Inflammatory macrophage treated with lipopolysaccharide for 4 hours (primary cell): ENCODE data around the gene OR8H1.

Experiments used
- DNase-seq: peaks from one replicate; pipeline ENCODE4 v3.0.0-alpha.2; 2020

OR8H1 gene, protein sequence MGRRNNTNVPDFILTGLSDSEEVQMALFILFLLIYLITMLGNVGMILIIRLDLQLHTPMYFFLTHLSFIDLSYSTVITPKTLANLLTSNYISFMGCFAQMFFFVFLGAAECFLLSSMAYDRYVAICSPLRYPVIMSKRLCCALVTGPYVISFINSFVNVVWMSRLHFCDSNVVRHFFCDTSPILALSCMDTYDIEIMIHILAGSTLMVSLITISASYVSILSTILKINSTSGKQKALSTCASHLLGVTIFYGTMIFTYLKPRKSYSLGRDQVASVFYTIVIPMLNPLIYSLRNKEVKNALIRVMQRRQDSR

DNA sequence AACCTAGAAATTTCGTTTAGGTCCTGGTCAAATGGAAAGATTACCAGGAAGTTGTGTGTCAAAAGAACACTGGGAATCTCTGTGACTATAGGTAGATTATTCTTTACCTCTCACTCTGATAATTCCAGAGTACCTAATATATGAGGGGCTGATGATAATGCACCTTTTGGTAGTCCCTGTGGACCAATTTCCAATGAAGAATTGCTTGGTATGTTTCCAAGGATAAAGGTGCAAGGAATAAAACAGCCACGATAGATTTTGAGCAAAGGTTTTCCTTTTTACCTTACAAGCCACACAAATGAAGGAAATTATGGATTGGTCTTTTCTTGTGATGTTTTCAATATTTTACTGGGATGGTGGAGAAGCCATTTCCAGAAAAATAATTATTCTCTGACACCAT is at the start of gene OR8H1:
TSS of gene OR8H1 (minus strand) at position 101 of the 400 bp plus-strand sequence. CDS start 1,192 bp downstream, outside the sequence.
- DNase-seq, result no peak

DNA sequence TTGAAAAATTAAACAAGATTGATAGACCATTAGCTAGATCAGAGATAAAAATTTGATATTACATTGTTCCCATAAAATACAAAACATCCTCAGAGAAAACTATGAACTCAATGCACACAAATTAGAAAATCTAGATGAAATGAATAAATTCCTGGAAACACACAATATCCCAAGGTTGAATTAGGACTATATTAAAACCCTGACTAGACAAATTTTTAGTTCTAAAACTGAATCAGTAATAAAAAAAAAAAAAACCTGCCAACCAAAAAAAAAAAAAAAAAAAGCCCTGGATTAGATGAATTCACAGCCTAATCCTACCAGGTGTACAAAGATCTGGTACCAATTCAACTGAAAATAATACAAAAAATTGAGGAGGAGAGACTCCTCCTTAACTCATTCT is 48.2 kb upstream of the OR8H1 start:
- no peak for DNase-seq

DNA sequence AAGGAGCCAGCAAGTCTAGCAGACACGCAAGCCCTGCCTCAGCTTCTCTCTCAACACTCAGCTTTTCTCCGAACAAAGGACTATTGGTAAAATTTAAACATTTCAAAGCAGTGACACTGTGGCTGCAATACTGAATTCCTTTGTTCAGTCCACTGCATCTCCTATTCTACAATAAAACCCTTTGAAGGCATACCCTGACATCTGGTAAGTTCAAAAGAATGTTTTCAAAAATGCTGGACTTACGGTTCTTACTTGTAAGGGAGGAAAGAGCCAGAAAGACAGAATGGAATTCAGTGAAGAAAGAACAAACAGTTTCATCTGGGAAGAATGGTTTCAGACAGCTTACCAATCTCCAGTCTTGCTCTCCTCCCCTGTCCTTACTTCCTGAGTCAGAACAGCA is 41.1 kb upstream of the OR8H1 start:
- DNase-seq, result no peak

DNA sequence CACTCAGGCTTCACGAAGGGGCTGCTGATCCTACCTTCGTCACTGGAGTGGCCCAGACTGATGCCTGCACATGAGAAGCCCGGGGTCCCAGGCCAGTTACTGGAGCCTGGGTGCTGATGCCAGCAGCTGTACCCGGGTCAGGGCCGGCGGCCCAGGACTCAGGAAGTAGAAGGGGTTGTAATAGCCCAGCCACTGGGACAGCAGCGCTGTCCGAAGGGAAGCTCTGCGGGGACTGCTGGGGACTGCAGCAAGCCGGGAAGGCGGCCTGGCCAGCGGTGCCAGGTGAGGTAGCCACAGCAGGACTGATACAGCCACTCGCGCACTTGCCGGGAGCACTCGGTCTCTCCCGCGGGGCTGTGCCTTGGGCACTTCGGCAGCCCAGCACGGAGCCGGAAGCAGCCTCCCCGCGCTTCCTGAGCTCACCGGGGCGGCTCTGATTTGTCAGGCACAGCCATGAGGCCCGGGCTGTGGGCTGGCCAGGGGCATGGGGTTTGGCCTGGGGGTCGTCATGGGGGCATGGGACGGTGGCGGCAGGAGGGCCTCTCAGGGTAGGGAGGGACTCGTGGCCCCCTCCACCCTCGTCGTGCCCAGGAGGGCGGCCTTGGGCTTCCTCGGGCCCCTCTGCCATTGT is 39.9 kb upstream of the OR8H1 start:
- no peak for DNase-seq

DNA sequence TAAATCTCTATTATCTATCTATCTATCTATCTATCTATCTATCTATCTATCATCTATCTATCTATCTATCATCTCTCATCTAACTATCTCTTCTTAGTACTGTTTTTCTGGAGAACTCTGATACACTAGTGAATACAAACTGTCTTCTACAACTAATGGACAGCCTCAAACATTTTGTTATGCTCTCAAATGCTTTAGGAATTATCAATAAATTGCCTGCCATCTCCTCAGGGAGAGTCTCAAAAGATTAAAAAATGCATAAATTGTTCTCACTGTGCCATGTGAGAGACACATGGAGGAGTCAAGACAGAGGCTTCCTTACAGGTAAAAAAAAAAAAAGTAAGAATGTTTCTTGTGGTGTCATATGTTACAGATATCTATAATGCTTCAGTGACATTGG is 22.8 kb upstream of the OR8H1 start, which contains the start of gene OR8K3:
TSS of gene OR8K3 (plus strand) at position 301 of the 400 bp plus-strand sequence. CDS start 3,163 bp downstream, outside the sequence.
- no peak for DNase-seq

DNA sequence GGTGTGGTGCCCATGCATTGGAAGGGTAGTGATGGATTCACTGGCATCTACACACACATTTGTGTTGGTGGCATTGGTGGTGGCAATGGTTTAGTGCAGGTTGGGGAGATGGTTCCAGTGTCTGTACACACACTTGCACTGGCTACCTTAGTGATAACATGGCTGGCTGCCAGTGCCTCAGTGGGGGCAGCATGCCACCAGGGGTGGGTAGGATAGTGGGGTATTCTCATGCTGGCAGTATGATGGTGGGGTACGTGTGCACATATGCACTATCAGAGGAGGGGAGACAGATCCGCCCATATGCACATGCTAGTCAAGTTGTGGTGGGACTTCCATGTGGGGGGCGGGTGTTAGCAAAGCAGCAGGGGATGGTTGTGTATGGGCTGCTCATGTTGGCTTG is 15.8 kb upstream of the OR8H1 start:
- no peak for DNase-seq

DNA sequence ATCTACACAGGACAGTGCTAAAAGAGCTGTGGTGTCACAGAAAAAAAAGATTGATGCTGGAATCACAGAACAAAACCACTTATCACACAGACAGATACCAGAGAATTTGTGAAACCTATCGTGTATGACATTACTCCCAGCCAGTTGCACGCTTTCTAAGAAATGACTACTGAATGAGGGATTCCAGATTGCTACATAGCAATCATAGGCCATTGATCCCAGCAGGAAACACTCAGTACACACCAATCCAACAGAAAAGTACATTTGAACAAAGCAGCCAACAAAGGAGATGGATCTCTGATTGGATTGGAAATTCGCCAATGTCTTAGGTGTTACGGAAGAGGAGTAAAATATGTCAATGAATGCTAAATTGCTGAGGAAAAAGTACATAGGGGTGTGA is 4.8 kb upstream of the OR8H1 start:
- DNase-seq, result no peak

DNA sequence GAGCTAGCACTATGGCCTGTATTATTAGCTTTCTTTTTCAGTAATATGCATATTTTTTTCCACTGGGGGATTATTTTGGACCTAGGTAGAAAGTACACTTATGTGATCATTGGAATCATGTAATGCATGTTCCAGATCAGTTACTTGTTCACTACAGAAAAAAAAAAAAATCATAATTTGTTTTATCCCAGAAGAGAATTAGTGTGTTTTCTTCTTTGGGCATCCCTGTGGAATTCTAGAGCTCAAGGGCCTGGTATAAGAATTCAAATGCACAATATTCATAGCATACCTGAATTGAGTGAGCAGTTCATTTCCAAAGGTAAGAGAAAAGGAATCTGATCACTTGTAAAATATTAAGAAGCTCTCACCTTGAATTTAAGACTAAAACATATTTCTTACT is 18.2 kb downstream of the OR8H1 start, which contains the start of gene OR5T1:
TSS of gene OR5T1 (plus strand) at position 301 of the 400 bp plus-strand sequence. CDS start 1,485 bp downstream, outside the sequence.
- DNase-seq, result no peak

DNA sequence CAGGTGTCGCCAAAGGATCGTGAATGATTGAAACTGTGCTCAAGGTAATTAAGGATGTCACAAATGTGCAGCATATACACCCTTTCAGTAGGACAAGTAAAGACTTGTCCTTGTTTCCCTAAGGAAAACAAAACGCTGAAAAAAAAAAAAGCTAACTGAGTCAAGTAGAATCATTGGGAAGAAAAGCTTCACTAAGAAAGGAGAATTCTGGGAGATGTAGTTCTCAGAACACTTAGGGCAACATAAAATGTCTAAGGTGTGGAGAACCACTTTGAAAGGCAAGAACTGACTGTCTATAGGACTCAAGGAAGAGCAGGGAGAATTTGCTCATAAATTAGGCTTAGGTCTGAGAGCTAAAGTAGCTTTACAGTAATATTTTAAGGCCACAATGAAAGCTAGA is 21.0 kb downstream of the OR8H1 start:
- no peak for DNase-seq

DNA sequence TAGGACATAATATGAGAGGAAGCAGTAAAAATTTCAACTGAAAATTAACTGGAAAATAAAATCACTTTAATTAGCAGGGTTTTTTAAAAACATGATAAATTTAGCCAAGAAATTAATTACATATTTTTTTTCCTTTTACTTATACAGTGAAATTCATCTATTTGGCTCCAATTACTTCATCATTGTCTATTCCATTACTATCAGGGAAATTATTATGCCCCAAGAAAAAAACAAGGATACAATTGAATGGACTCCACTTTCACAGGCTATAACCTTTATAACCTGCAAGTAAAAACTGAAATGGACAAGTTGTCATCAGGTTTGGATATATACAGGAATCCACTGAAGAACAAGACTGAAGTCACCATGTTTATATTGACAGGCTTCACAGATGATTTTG is 40.1 kb downstream of the OR8H1 start, which contains the start of gene OR5T3:
TSS of gene OR5T3 (plus strand) at position 301 of the 400 bp plus-strand sequence. CDS start at position 301, 0 bp downstream.
- DNase-seq, result no peak
